Measurements from ENCODE around the gene ANP32D. TPM values are rescaled to one million over a fixed set of nuclear protein-coding genes. Genes with fewer than 3 reads are reported as not detected.

The ANP32D gene
- total and polyA plus RNA-seq, 9 donors, result 0.15 TPM; not detected in 8

Other genes starting within 250 kb of the ANP32D start
- gene ZNF641, start 121.6 kb upstream of the ANP32D start, total RNA-seq, result 17.8 TPM
- 10 to 100 TPM; 10.5 to 16.4 (median 14.5) TPM for gene ZNF641, start 121.6 kb upstream of the ANP32D start, polyA plus RNA-seq (ENCODE audit: insufficient read depth in 1 of 8, insufficient read length in 8 of 8, low replicate concordance in 1 of 8)
- 0.31 TPM for gene C12orf54, start 9.9 kb downstream of the ANP32D start, total RNA-seq
- under 1 TPM in 7 of 8 donors, not detected in 1; 0.25 to 0.68 (median 0.38) TPM for gene C12orf54, start 9.9 kb downstream of the ANP32D start, polyA plus RNA-seq (ENCODE audit: insufficient read depth in 1 of 8, insufficient read length in 8 of 8, low replicate concordance in 1 of 8)
- not detected for gene OR8S1, start 53.1 kb downstream of the ANP32D start, total RNA-seq
- gene OR8S1, start 53.1 kb downstream of the ANP32D start, polyA plus RNA-seq (ENCODE audit: insufficient read depth in 1 of 8, insufficient read length in 8 of 8, low replicate concordance in 1 of 8), result not detected
- gene LALBA, start 97.5 kb downstream of the ANP32D start, total RNA-seq, result not detected
- gene LALBA, start 97.5 kb downstream of the ANP32D start, polyA plus RNA-seq (ENCODE audit: insufficient read depth in 1 of 8, insufficient read length in 8 of 8, low replicate concordance in 1 of 8), result not detected
- gene KANSL2, start 209.7 kb downstream of the ANP32D start, total RNA-seq, result 36.6 TPM
- 10 to 100 TPM; 26.1 to 32.2 (median 29.7) TPM for gene KANSL2, start 209.7 kb downstream of the ANP32D start, polyA plus RNA-seq (ENCODE audit: insufficient read depth in 1 of 8, insufficient read length in 8 of 8, low replicate concordance in 1 of 8)
- gene CCNT1, start 244.1 kb downstream of the ANP32D start, total RNA-seq, result 19.2 TPM
- 10 to 100 TPM; 13.3 to 19.6 (median 16.1) TPM for gene CCNT1, start 244.1 kb downstream of the ANP32D start, polyA plus RNA-seq (ENCODE audit: insufficient read depth in 1 of 8, insufficient read length in 8 of 8, low replicate concordance in 1 of 8)

All from muscle of leg (tissue), 9 donors.